Mucosa of descending colon (tissue), 3 donors: ENCODE data around the gene ZSCAN10. TPM values are rescaled to one million over a fixed set of nuclear protein-coding genes. Genes with fewer than 3 reads are reported as not detected.

Source experiments
- ATAC-seq: fragments of 200-7000 bp; cut with Tn5 transposase; one replicate; pipeline ENCODE4 v1.9.1; 2020; ENCODE audit warnings: mild to moderate bottlenecking, moderate library complexity
- DNase-seq, 3 donors: peaks; one replicate each; pipeline ENCODE4 v3.0.0-alpha.2; 2020
- H3K36me3 ChIP-seq: fragments of 200-600 bp; one replicate; pipeline ENCODE4 v1.8.0; 2021; ENCODE audit warnings: low read depth, mild to moderate bottlenecking
- H3K4me1 ChIP-seq: fragments of 200-600 bp; one replicate; pipeline ENCODE4 v1.8.0; 2021; ENCODE audit warnings: low read depth, mild to moderate bottlenecking
- H3K4me3 ChIP-seq: fragments of 200-600 bp; one replicate; pipeline ENCODE4 v1.8.0; 2021; ENCODE audit warnings: mild to moderate bottlenecking
- H3K9me3 ChIP-seq: fragments of 200-600 bp; one replicate; pipeline ENCODE4 v1.8.0; 2021; ENCODE audit warnings: mild to moderate bottlenecking
- CTCF ChIP-seq: fragments of 200-600 bp; IDR thresholded peaks from one replicate; pipeline ENCODE4 v1.8.0; 2022; ENCODE audit warnings: antibody characterized with exemption, mild to moderate bottlenecking
- intact Hi-C, 2 donors: fragments of 100-400 bp; cut with DNase I in 1 of 2; cut with micrococcal nuclease in 1 of 2; formaldehyde crosslinking; loops; one replicate each; pipeline versions ENCODE4 v1.11.0 to v1.11.1; 2022; cut with DNase I, micrococcal nuclease
- total RNA-seq, 3 donors: library from RNA; stranded (reverse); fragmentation: NEBNext Ultra II Directional in 2 of 3; extraction: Animal tissue kit (Norgen Biotek cat#: 25700) in 2 of 3; gene quantifications; one replicate each; pipeline versions ENCODE4 v1.2.1 to v1.2.4, GENCODE V29; 2021 to 2023
- donor health status: DM: no; HTN: no; CAD: no; lungs with moderate emphysema.
- donor health status: DM: no; HTN: no; CAD: no.
- donor health status: DM: no; HTN: yes; CAD: no.

The ZSCAN10 gene
- total RNA-seq, 3 donors from 2014 or later, result not detected

- intact Hi-C loops, result no loop called here
- no peak for TF ChIP-seq CTCF
- H3K4me1 ChIP-seq, result peaks cover 19% of the 10 kb centered on the region
- H3K4me3 ChIP-seq, result no peak overlapping the region
- DNase-seq (no peak), ATAC-seq (no peak)
- no peaks in the 10 kb centered on the region for H3K36me3 ChIP-seq
- H3K9me3 ChIP-seq, result no peaks in the 10 kb centered on the region
Observed at GRCh38 chr16:3049921-3050481, 49.1 kb downstream of the ZSCAN10 start.

GRCh38 chr16:3047387-3047720 is 51.7 kb downstream of the ZSCAN10 start:
- DNase-seq (no peak), ATAC-seq (no peak)
- Histone ChIP-seq H3K9me3 (no peaks in the 10 kb centered on the region), H3K36me3 (no peaks in the 10 kb centered on the region), H3K4me1 (peaks cover 19% of the 10 kb centered on the region), H3K4me3 (no peak overlapping the region)
- intact Hi-C loops, result no loop called here
- TF ChIP-seq CTCF, result no peak

GRCh38 chr16:3046641-3047386 is 52.3 kb downstream of the ZSCAN10 start:
- DNase-seq (no peak), ATAC-seq (peak; percentile 35)
- no peak overlapping the region for H3K4me3 ChIP-seq
- H3K9me3 ChIP-seq, result no peaks in the 10 kb centered on the region
- intact Hi-C loops, result no loop called here
- no peaks in the 10 kb centered on the region for H3K36me3 ChIP-seq
- no peak for TF ChIP-seq CTCF
- peaks cover 19% of the 10 kb centered on the region for H3K4me1 ChIP-seq

- DNase-seq (no peak), ATAC-seq (peak; percentile 64)
- H3K9me3 ChIP-seq, result no peaks in the 10 kb centered on the region
- no peak for TF ChIP-seq CTCF
- H3K4me3 ChIP-seq, result no peak within 1 kb of the TSS
- intact Hi-C loops, result no loop called here
- H3K4me1 ChIP-seq, result peaks cover 19% of the 10 kb centered on the region
- no peaks in the 10 kb centered on the region for H3K36me3 ChIP-seq
Observed at GRCh38 chr16:3045758-3046640, 53.1 kb downstream of the ZSCAN10 start, which contains the start of gene MMP25. Gene MMP25, plus strand, starts transcription at chr16:3046561. Its CDS starts 357 bp downstream, at chr16:3046918.

GRCh38 chr16:3044708-3045107 is 54.4 kb downstream of the ZSCAN10 start:
- Histone ChIP-seq H3K9me3 (no peaks in the 10 kb centered on the region), H3K36me3 (no peaks in the 10 kb centered on the region), H3K4me1 (peaks cover 19% of the 10 kb centered on the region), H3K4me3 (no peak overlapping the region)
- TF ChIP-seq CTCF, result no peak
- no peak for DNase-seq
- ATAC-seq, result no peak
- intact Hi-C loops, result no loop called here
